Kidney (tissue), 14 donors: ENCODE results near the gene UBTF. TPM values are rescaled to one million over a fixed set of nuclear protein-coding genes. Genes with fewer than 3 reads are reported as not detected.

Experiments used
- DNase-seq, 5 donors: peaks; one replicate each; pipeline ENCODE4 v3.0.0-alpha.2; 2013 to 2020
- FAIRE-seq: peaks from 2 replicates; lab custom pipeline; 2012; peaks lifted over from hg19 to GRCh38; lab: Jason Lieb, UNC
- H3K27ac ChIP-seq, 2 donors: one replicate each; pipeline ENCODE4 v1.7.0; 2013; ENCODE audit warnings: low read depth in 2 of 2, low read length in 2 of 2, inconsistent platforms in 1 of 2
- H3K27me3 ChIP-seq: one replicate; pipeline ENCODE4 v1.7.1; 2013; ENCODE audit warnings: low read length, inconsistent platforms; ENCODE audit not compliant: control insufficient read depth, insufficient read depth
- H3K36me3 ChIP-seq, 3 donors: one replicate each; pipeline versions ENCODE4 v1.7.0 to v1.7.1; 2013; ENCODE audit warnings: low read length in 3 of 3, control low read depth in 1 of 3, inconsistent platforms in 1 of 3; ENCODE audit not compliant: insufficient read depth in 3 of 3, control insufficient read depth in 2 of 3
- H3K4me1 ChIP-seq, 3 donors: one replicate each; pipeline versions ENCODE4 v1.7.0 to v1.7.1; 2013; ENCODE audit warnings: low read length in 3 of 3, inconsistent platforms in 1 of 3, low read depth in 1 of 3; ENCODE audit not compliant: control insufficient read depth in 2 of 3, insufficient read depth in 2 of 3
- H3K4me3 ChIP-seq, 3 donors: one replicate each; pipeline versions ENCODE4 v1.7.0 to v1.8.1; 2013; ENCODE audit warnings: low read length in 3 of 3, control low read depth in 1 of 3, inconsistent platforms in 1 of 3
- H3K9ac ChIP-seq, 3 donors: one replicate each; pipeline versions ENCODE4 v1.7.0 to v1.7.1; 2013; ENCODE audit warnings: low read length in 3 of 3, control low read depth in 1 of 3, inconsistent platforms in 1 of 3
- H3K9me3 ChIP-seq, 3 donors: one replicate each; pipeline versions ENCODE4 v1.7.0 to v1.7.1; 2013; ENCODE audit warnings: low read length in 3 of 3, control low read depth in 1 of 3, inconsistent platforms in 1 of 3; ENCODE audit not compliant: control insufficient read depth in 2 of 3, insufficient read depth in 1 of 3
- intact Hi-C: fragments of 100-400 bp; cut with DNase I; formaldehyde crosslinking; loops from one replicate; pipeline ENCODE4 v1.11.1; 2022
- polyA plus RNA-seq: library from polyadenylated mRNA; stranded (reverse); fragments of 350-450 nt; fragmentation: Illumina TruSeq; extraction: RNeasy Lipid Tissue Mini Kit (QIAGEN cat#74804); gene quantifications from one replicate; pipeline ENCODE4 v1.2.3, GENCODE V29; 2014; ENCODE audit warnings: low read depth, low replicate concordance; ENCODE audit not compliant: insufficient read depth
- total RNA-seq: library from RNA; stranded (reverse); fragmentation: NEBNext Ultra II Directional; extraction: Animal tissue kit (Norgen Biotek cat#: 25700); gene quantifications from one replicate; pipeline ENCODE4 v1.2.1, GENCODE V29; 2021
- TF ChIP-seq, protein P1 (sequence below): IDR thresholded peaks from 3 replicates; pipeline ENCODE4 v1.5.1; 2012; ENCODE audit warnings: mild to moderate bottlenecking, moderate library complexity, borderline replicate concordance; ENCODE audit not compliant: insufficient read depth; ENCODE audit errors: extremely low read depth
- donor health status: control.
- donor health status: control.
- donor health status: control.
- donor health status: control.
- donor health status: control.
- donor health status: DM: yes; HTN: yes; CAD: no.
- donor health status: Normal renal cell carcinoma (clear cell type).

UBTF gene
- total and polyA plus RNA-seq, 2 donors from 2014 or later = 46.1 to 98.8 TPM

DNA sequence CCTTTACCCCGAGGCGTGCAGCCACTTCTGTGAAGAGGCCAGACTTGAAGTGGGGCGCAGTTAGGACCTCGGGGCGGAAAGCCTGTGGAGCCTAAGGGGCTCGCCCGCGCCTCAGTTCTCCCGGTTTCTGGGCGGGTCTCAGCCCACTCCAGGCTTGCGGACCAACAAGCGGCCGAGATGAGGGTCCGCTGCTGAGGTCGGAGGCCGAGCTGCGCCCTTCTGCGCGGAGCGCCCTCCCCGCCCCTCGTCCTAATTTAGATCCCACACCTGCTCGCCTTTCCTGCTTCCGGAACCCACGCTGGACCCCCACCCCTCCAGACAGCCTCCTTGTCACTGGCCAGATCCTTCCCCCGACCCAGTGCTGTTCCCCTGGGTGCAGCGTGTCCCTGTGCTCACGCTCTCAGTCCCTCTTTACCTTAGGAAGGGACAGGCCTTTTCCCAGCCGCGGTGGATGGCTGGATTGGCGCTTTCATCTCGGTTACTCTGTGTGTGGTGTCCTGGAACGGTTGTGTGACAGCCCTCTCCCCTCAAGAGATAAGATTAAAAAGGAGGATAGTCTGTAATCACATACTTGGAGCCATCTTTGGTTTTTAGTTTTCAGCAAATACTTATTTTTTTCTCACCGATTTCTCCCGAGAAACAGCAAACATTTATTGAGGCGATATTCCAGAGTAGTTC lies 18.9 kb downstream of the UBTF start:
- Histone ChIP-seq H3K4me3 (peak overlapping the region; percentile 40 to 87 (median 55)), H3K27ac (peak overlapping the region; percentile 91 to 95), H3K9ac (peak overlapping the region; percentile 5 to 90 (median 86)), H3K27me3 (no peaks in the 10 kb centered on the region), H3K36me3 (peaks cover 0 to 11% (median 0%) of the 10 kb centered on the region in 3 donors), H3K9me3 (no peaks in the 10 kb centered on the region), H3K4me1 (peaks cover 0 to 14% (median 12%) of the 10 kb centered on the region in 3 donors)
- TF ChIP-seq, protein P1, sequence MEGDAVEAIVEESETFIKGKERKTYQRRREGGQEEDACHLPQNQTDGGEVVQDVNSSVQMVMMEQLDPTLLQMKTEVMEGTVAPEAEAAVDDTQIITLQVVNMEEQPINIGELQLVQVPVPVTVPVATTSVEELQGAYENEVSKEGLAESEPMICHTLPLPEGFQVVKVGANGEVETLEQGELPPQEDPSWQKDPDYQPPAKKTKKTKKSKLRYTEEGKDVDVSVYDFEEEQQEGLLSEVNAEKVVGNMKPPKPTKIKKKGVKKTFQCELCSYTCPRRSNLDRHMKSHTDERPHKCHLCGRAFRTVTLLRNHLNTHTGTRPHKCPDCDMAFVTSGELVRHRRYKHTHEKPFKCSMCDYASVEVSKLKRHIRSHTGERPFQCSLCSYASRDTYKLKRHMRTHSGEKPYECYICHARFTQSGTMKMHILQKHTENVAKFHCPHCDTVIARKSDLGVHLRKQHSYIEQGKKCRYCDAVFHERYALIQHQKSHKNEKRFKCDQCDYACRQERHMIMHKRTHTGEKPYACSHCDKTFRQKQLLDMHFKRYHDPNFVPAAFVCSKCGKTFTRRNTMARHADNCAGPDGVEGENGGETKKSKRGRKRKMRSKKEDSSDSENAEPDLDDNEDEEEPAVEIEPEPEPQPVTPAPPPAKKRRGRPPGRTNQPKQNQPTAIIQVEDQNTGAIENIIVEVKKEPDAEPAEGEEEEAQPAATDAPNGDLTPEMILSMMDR = no peak
- DNase-seq (peak in 1 of 5 donors; percentile 37), FAIRE-seq (no peak)
- intact Hi-C loops = no loop called here

DNA sequence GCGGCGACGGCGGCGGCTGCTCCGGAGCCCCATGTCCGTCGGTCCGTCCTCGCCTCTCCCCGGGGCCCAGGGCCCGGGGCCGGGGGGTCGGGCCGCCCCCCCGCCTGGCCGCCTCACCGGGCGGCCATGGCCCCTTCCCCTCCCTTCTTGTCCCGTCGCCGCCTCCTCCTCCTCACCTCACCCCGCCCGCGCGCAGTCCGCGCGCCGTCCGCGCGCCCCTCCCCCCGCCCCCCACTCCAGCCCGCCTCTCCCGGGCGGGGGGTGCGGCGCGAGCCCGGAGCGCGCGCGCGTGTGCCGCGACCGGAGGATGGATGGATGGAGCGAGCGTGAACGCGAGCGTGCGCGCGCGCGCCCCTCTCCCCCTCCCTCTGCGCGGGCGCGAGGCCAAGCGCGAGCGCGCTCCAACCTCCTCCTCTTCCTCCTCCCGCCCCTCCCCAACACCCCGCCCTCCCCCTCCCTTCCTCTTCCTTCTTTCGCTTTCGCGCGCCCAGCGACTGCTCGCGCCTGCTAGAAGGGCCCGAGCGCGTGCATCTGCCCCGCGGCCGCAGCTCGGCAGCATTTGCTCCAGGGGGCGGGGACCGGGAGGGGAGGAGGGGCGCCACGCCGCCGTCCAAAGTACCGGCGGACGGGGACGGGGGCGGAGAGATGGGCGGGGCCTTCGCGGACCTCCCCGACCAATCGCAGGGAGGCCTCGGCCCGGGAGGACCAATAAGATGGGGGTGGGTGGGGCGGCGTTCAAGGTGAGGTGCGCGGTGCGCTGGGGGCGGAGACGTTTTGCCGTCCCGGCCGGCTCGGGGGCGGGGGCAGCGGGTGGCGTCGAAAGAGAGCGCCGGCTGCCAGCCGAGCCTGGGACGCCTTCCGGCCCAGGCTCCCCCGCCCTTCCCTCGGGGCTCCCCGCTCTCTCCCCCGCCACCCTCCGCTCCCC lies 19.7 kb downstream of the UBTF start, which contains the start of gene ATXN7L3:
TSS of gene ATXN7L3 (minus strand) at position 332 of the 925 bp plus-strand sequence. CDS start 1,814 bp downstream, outside the sequence.
- H3K27ac ChIP-seq = peak within 1 kb of the TSS; percentile 91 to 95
- intact Hi-C loops = no loop called here
- H3K4me1 ChIP-seq = peaks cover 0 to 14% (median 12%) of the 10 kb centered on the region in 3 donors
- peak within 1 kb of the TSS; percentile 35 to 90 (median 87) for H3K9ac ChIP-seq
- peak within 1 kb of the TSS; percentile 54 to 87 (median 61) for H3K4me3 ChIP-seq
- DNase-seq (peak; percentile 99 to 100 (median 99)), FAIRE-seq (no peak)
- H3K27me3 ChIP-seq = no peaks in the 10 kb centered on the region
- peaks cover 6 to 19% (median 6%) of the 10 kb centered on the region in 3 donors for H3K36me3 ChIP-seq
- no peaks in the 10 kb centered on the region for H3K9me3 ChIP-seq
- TF ChIP-seq, protein P1 = no peak

DNA sequence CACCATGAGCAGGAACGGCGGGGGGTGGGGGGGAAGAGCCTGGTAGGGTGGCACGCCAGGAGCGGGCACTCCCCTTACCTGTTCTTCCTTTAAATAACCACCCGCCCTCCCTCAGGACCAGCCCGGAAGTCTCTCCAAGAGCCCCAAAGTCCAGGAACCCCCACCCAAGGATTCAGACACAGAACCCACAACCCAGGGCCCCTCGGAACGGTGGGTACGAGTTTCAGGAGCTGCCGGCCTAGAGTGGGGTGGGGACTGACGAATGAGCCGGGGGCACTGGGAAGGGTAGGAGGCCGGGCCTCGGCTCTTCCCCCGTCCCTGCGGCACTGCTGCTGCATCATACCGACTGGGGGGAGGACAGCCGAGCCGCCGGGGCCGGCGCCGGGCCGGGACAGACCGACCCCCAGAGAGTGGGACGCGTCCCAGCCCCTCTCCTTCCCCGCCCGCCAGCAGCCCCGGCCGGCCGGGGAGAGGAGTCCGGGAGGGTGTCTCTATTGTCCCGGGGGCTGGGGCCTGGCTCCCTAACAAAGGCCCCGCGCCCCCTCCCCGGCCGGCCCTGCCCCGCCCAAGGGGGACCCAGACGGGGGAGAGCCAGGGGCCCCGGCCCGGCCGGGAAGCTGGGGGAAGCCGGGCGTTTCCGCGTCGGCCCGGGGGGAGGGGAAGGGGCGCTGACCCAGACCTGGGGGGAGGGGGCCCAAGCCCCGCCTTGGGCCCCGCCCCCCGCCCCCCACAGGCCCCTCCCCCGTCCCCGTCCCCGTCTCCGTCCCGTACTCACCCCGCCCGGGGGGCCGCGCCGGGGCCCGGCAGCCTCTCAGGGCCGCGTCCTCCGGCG lies 20.5 kb downstream of the UBTF start:
- FAIRE-seq (no peak), DNase-seq (peak; percentile 64 to 92 (median 79))
- peaks cover 0 to 12% (median 11%) of the 10 kb centered on the region in 3 donors for H3K4me1 ChIP-seq
- H3K27me3 ChIP-seq = no peaks in the 10 kb centered on the region
- TF ChIP-seq, protein P1 = no peak
- H3K9ac ChIP-seq = peak overlapping the region; percentile 35 to 87 (median 72)
- intact Hi-C loops = no loop called here
- peaks cover 7 to 28% (median 14%) of the 10 kb centered on the region in 3 donors for H3K36me3 ChIP-seq
- no peaks in the 10 kb centered on the region for H3K9me3 ChIP-seq
- peak overlapping the region; percentile 91 to 95 for H3K27ac ChIP-seq
- H3K4me3 ChIP-seq = peak overlapping the region; percentile 54 to 87 (median 61)
